ENCODE data around the gene COA7. TPM values are rescaled to one million over a fixed set of nuclear protein-coding genes. Genes with fewer than 3 reads are reported as not detected.

The COA7 gene
- total RNA-seq, 2 donors from 2014 or later, result 13.7 to 14.1 TPM

DNA sequence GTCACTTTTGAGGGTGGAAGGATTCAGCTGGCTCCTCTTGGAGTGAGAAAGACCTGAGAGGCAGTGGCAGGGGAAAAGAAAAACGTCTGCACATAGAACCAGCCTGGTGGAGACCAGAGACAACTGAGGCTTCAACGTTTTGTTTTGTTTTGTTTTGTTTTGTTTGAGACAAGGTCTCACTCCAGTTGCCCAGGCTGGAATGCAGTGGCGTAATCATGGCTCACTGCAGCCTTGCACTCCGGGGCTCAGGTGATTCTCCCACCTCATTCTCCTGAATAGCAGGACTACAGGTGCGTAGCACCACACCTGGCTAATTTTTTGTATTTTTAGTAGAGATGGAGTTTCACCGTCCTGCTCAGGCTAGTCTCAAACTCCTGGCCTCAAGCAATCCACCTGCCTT lies 52.9 kb downstream of the COA7 start:
- intact Hi-C loops (cut with DNase I), result loop anchor here in 1 of 2 donors (2.0 kb wide), 1 partner anchor 30 kb away; no protein-coding TSS in a partner anchor
- DNase-seq (ENCODE audit: low spot score), result no peak

DNA sequence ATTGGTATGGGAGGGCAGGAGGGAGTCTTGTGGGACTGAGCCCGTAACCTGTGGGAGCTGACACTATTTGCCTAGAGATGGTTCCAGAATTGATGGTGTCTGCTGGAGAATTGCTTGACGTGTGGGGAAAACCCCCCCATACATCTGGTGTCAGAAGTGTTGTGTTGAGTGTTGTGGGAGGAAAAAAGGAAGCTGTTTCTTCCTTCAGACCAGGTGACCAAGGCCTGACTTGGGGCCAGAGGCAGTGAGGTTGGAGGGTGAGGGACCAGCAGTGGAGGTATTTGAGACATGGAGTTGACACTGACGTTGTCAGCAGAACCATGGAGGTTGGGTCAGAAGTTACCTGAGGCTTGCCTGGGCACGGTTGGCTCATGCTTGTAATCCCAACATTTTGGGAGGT lies 56.8 kb downstream of the COA7 start:
- DNase-seq (ENCODE audit: low spot score), result no peak
- intact Hi-C loops (cut with DNase I), result no loop called here

DNA sequence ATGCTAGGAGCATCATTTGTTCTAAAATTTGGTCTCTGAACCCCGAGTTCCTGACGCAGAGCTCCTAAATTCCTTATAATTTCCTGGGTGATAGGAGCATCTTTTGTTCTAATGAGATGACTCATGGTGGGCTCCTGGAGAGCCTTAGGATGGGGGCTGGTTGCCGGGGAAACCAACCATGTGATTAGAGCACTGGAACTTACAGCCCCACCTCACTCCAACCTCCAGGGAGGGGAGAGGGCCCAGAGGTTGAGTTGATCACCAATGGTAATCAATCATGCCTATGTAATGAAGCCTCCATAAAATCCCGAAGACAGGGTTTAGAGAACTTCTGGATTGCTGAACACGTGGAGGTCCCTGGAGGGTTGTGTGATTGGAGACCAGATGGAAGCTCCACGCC lies 57.5 kb downstream of the COA7 start:
- no peak for DNase-seq (ENCODE audit: low spot score)
- intact Hi-C loops (cut with DNase I), result no loop called here

DNA sequence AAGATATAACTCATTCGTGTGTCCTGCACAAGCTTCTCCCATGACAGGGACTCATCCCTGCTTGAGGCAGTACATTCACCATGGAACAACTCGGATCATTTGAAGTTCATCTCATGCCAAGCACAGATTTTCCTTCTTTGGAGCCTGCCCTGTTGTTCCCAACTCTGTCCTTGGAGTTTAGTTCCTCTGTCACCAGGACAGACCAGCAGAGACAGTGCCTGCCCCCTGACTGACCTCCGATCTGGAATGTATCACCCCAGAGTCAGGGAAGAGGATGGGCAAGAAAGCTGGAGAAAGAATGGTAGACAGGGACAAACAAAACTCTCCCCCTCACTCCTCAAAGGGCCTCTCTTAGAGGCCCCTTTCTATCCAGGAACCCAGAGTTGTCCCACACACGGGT lies 60.2 kb downstream of the COA7 start:
- intact Hi-C loops (cut with DNase I), result no loop called here

DNA sequence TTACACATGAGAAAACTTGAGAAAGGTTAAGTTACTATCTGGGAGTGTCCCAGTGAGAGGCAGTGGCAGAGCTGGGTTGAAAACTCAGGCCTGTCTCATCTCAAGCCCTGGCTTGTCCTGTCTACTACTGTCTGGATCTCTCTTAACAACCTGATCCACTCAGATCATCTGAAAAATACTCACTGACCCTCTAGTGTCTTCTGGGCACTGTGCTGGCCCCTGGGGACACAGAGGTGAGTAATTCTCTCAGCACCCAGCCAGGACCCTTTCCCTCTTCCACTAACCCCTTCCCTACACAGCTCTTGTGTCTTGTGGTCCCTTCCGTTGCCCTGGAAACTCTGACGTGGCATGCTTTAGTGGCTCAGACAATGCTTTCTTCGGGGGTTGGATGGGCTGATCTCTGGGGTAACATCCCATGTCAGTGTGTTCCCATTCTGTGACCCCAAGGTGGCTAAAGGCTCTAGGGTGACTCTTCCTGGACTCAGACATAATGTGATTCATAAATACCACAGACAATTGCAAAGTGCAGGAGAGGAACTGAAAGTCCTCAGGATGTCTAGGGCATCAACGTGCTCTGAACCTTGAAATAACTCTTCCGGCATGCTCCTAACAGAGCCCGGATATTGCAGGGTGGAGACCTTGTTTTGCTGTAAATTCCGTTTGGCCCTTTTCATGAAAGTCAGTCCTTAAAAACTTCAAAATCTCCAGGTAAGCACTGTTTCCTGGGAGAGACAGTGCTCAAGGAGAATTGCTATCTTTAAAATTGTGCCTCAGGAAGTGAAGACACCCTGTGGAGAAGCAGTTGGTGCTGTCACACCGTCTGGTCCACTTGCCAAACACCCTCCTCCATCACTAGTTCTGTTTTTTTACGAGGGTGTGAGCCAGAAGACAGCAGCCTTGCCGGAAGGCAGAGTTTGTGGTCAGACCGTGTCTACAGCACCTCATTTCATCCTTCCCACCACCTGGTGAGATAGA lies 61.1 kb downstream of the COA7 start:
- no peak for DNase-seq (ENCODE audit: low spot score)
- intact Hi-C loops (cut with DNase I), result no loop called here

More for the DNA sequence above, 60.2 kb downstream of the COA7 start:
- no peak for DNase-seq (ENCODE audit: low spot score)

DNA sequence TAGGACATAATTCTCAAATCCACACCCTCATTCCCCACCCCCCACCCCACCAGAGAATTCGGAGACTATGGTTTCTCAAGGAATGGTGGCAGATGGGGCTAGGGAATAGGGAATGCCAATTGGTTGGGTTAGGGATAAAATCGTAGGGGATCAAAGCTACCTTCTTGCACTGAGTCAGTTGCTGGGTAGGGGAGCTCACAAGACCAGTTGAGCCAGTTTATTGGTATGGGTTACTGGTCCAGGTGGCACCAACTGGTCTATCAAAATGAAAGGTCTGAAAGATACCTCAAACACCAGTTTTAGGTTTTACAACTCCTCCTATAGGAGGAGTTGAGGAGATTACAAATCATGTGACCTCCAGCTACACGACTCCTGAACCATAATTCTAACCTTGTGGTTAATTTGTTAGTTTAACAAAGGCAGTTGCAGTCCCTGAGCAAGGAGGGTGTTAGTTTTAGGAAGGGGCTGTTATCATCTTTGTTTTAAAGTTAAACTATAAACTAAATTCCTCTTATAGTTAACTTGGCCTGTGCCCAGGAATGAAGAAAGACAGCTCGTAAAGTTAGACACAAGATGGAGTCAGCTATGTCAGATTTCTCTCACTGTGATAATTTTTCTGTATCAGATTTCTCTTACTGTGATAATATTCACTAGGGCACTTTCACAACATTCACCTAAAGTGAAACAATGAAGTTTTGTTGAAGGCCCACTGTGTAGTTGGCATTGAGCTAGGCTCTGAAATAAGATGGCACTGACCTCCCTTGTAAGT lies 62.6 kb downstream of the COA7 start:
- DNase-seq (ENCODE audit: low spot score), result no peak
- intact Hi-C loops (cut with DNase I), result no loop called here

Other genes with a start within 250 kb of the COA7 start
- gene TUT4, start 145.3 kb downstream of the COA7 start, total RNA-seq, result 10 to 100 TPM; 35.8 to 39.8 TPM
- 10 to 100 TPM in 1 of 2 donors, 1 to 10 TPM in 1; 8.1 to 12.1 TPM for gene GPX7, start 96.0 kb downstream of the COA7 start, total RNA-seq
- gene SHISAL2A, start 65.2 kb downstream of the COA7 start, total RNA-seq, result under 1 TPM in 1 of 2 donors, not detected in 1; 0.14 TPM
- gene ZYG11B, start 28.1 kb upstream of the COA7 start, total RNA-seq, result 10 to 100 TPM; 33.1 to 35.1 TPM
- gene ZYG11A, start 144.4 kb upstream of the COA7 start, total RNA-seq, result under 1 TPM in 1 of 2 donors, not detected in 1; 0.05 TPM
- 10 to 100 TPM; 55.4 to 75.1 TPM for gene ECHDC2, start 223.4 kb upstream of the COA7 start, total RNA-seq
- gene SCP2, start 228.9 kb upstream of the COA7 start, total RNA-seq, result 100 to 1,000 TPM; 101 to 137 TPM